Posterior cingulate gyrus (tissue), 11 donors: ENCODE data around the gene WFIKKN2.
"Not testable (repeated sequence)": the region's sequence is repeated elsewhere in the genome, so short reads cannot be mapped to it uniquely, and the experiment has no call there.

ENCODE experiments used
- DNase-seq, 10 donors: peaks; one replicate each; pipeline versions ENCODE4 v3.0.0 to v3.0.0-alpha.2; 2020 to 2021; ENCODE audit warnings: mixed read lengths in 3 of 10
- intact Hi-C: fragments of 100-400 bp; cut with DNase I; formaldehyde crosslinking; loops from one replicate; pipeline ENCODE4 v1.15.1; 2023

Gene WFIKKN2

DNA sequence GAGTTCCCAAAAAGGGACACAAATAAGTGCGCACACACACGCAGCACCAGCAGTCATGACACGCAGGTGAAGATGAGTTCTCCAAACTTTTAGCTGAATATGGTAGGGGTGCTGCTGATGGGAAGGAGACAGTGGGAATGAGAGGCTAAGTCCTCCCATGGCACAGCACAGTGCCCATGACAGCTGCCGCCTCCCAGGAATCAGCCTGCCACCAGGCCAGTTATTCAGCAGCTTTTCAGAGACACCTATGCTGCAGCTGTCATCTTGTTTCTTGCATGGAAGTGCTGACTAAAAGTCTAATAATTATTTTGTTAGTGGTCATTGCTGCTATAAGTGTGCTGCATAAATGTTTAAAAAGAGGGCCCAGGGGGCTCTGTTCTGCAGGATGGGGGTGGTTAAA is 12.2 kb downstream of the WFIKKN2 start:
- DNase-seq = no peak
- intact Hi-C loops = no loop called here

GRCh38 chr17:50848039-50848438 is 12.7 kb downstream of the WFIKKN2 start:
- DNase-seq = no peak
- intact Hi-C loops = no loop called here

DNA sequence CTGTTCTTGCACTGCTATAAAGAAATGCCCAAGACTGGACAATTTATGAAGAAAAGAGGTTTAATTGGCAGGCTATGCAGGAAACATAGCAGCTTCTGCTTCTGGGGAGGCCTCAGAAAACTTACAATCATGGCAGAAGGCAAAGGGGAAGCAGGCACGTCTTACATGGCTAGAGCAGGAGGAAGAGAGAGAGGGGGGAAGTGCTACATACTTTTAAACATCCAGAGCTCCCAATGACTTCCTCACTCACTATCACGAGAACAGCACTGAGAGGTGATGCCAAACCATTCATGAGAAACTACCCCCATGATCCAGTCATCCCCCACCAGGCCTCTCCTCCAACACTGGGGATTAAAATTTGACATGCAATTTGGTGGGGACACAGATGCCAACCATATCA is 13.3 kb downstream of the WFIKKN2 start:
- DNase-seq = no peak
- intact Hi-C loops = no loop called here

DNA sequence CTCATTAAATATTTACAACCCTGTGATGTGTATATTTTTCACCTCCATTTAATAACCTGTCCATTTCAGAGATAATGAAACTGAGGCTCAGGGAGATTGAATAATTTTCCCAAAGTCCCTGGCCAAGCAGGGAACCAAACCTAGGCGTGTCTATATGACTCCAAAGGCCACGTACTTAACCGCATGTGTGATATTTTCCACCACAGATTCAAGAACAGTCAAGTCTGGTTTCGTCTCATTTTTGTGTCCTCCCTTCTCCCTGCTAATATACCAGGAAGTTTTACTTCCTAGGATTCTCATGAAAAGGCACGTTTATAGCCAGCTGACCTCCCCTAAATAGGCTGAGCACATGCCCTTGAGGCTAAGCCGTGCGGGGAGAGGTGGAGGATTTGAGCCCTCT is 15.3 kb downstream of the WFIKKN2 start:
- no peak for DNase-seq
- intact Hi-C loops = loop anchor here (10.0 kb wide), 1 partner anchor 304 kb away; the partner anchor contains the start of gene NME1

- intact Hi-C loops = loop anchor here (10.0 kb wide), 1 partner anchor 302 kb away; the partner anchor contains the start of gene NME1
- no peak for DNase-seq
These were observed 17.7 kb downstream of the WFIKKN2 start for GRCh38 chr17:50853015-50853615.

- DNase-seq = no peak
- intact Hi-C loops = loop anchor here (10.0 kb wide), 1 partner anchor 301 kb away; the partner anchor contains the start of gene NME1
These were observed 18.4 kb downstream of the WFIKKN2 start for GRCh38 chr17:50853781-50854180.

- intact Hi-C loops = loop anchor here (10.0 kb wide), 1 partner anchor 299 kb away; the partner anchor contains the start of gene NME1
- DNase-seq = no peak
These were observed 20.4 kb downstream of the WFIKKN2 start for GRCh38 chr17:50855708-50856330.

GRCh38 chr17:50856431-50856830 is 21.0 kb downstream of the WFIKKN2 start:
- DNase-seq = no peak
- intact Hi-C loops = loop anchor here (10.0 kb wide), 1 partner anchor 298 kb away; the partner anchor contains the start of gene NME1

DNA sequence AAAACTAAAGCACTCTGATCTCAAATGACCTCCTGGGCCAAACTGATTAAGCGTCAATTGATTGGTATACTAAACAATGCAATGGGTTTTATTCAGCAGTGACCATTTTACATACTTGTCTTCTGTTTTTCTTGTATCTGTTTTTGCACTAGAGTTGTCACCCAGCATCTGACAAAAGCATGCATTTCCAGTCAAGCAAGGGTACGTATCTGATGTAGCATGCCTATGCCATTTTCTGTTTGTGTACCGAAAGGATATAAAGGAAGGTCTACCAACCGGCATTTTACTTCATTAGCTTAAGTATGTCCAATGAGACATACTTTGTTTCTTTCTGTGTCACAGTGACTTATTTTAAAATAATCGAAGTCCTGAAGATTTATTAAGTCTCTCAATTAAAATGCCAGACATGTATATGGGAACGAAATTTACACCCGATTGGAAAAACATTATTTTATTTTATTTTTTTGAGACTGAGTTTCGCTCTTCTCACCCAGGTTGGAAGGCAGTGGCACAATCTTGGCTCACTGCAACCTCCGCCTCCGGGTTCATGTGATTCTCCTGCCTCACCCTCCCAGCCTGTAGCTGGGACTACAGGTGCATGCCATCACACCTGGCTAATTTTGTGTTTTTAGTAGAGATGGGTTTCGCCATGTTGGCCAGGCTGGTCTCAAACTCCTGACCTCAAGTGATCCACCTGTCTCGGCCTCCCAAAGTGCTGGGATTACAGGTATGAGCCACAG is 23.3 kb downstream of the WFIKKN2 start:
- DNase-seq = no peak
- intact Hi-C loops = loop anchor here (10.0 kb wide), 1 partner anchor 296 kb away; the partner anchor contains the start of gene NME1

DNA sequence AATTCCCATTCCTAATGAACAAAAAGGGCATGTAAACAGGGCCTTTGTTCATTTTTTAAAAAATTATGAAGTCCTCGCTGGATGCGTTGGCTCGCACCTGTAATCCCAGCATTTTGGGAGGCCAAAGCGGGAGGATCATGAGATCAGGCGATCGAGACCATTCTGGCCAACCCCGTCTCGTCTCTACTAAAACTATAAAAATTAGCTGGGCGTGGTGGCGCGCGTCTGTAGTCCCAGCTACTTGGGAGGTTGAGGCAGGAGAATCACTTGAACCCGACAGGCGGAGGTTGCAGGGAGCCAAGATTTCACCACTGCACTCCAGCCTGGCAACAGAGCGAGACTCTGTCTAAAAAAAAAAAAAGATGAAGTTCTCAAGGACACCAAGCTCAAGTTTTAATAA is 24.3 kb downstream of the WFIKKN2 start:
- intact Hi-C loops = loop anchor here (10.0 kb wide), 2 partner anchors 195 to 295 kb away; partner anchors contain the start of gene NME1
- DNase-seq = not testable (repeated sequence)

- no peak for DNase-seq
- intact Hi-C loops = loop anchor here (10.0 kb wide), 1 partner anchor 193 kb away; no protein-coding TSS in a partner anchor
These were observed 25.9 kb downstream of the WFIKKN2 start for GRCh38 chr17:50861334-50861676.

DNA sequence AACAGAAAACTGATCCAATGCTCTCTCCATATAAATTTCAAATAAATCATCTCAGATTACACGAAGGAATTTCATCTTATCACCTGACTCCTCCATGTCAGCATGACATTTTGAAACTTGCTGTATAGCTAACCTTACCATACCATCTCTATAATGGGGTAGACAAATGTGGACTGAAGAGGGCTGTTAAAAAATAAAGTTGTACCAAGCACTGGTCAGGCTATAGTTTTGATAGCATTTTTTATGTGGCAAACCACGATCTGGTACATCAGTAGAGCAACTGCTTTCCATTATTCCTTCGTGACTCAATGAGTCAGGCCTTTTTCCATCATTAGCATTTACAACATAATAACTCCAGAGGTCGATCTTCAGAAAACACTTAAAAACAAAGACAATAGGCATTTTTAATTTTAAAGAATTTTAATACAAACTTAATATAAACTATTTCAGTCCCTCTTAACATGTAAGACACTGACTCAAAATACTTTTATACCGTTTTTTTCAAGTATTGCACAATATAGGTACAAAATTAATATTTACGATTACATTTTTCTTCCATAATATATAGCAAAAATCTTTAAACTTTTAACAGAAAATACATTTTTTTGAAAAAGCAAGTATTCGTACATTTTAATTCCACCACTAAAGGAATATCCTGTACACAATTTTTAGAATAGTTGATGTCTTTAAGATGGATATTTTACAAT is 26.6 kb downstream of the WFIKKN2 start:
- DNase-seq = no peak
- intact Hi-C loops = loop anchor here (10.0 kb wide), 1 partner anchor 193 kb away; no protein-coding TSS in a partner anchor

DNA sequence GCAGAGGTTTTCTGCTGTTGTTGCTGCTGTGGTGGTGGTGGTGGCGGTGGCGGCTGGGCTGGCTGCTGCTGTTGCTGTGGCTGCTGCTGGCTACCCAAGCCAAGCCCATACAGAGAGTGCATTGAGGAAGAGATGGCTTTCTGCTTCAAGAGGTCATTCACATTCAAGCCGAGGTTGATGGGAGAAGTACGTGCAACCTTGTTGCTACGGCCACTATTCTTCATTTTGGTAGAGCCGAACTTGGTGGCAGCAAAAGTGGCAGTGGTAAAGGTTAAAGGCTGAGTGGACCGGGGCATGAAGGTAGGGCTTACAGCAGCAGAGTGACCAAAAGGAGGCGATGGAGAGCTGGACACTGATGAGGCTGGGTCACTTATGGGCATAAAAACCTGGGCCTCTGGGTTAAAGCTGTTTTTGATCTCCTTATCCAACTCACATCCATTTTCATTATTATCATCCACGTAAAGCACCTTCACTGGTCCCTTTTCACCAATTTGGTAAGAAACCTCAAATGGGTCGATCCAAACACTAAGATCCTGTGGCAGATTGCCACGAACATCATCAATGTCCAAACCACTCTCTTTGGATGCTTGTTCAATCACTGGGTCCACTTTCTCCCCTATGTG is 27.9 kb downstream of the WFIKKN2 start:
- DNase-seq = peak in 7 of 10 donors; percentile 46 to 91 (median 68)
- intact Hi-C loops = loop anchor here (1.0 to 10.0 kb wide), 2 partner anchors 87 to 191 kb away; no protein-coding TSS in a partner anchor

DNA sequence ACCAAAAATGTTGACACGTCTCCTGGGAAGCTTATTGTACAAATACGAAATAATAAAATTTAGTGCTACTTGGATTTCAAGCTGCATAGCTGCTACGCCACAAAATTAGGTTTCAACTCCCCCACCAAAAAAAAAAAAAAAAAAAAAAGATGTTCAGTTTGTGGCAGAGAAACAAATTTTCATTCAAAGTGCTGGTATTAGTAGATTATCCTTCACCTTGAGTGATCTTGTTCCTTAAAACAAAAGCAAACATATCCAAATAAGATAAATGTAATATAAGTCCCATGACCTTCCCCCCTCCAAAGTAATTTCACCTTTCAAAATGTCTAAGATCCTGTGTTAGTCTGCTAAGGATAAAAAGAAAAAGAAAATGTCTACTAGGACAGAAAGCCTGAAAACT is 28.5 kb downstream of the WFIKKN2 start:
- intact Hi-C loops = loop anchor here (1.0 to 10.0 kb wide), 2 partner anchors 86 to 191 kb away; no protein-coding TSS in a partner anchor
- no peak for DNase-seq

DNA sequence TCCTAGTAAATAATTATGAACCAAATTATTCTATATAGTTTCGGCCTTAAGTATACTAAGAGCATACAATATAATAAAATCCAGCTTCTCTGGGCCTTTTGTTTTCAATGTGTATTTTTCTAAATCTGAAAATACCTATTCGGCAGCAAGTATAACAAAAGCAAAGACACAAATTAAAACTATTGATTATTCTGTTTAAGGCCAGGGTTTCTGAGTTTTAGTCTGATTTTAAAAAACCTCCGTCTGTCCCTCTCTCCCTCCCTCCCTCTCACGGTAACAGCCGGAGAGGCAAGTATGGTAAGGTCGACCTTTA is 29.3 kb downstream of the WFIKKN2 start:
- intact Hi-C loops = loop anchor here (5.0 to 10.0 kb wide), 2 partner anchors 68 to 190 kb away; no protein-coding TSS in a partner anchor
- DNase-seq = no peak

- peak in 9 of 10 donors; percentile 38 to 93 (median 60) for DNase-seq
- intact Hi-C loops = loop anchor here (5.0 to 10.0 kb wide), 2 partner anchors 67 to 190 kb away; no protein-coding TSS in a partner anchor
These were observed 29.9 kb downstream of the WFIKKN2 start for GRCh38 chr17:50865060-50865867.

GRCh38 chr17:50865868-50866260 is 30.5 kb downstream of the WFIKKN2 start:
- DNase-seq = no peak
- intact Hi-C loops = loop anchor here (2.0 to 10.0 kb wide), 3 partner anchors 53 to 189 kb away; no protein-coding TSS in a partner anchor

DNA sequence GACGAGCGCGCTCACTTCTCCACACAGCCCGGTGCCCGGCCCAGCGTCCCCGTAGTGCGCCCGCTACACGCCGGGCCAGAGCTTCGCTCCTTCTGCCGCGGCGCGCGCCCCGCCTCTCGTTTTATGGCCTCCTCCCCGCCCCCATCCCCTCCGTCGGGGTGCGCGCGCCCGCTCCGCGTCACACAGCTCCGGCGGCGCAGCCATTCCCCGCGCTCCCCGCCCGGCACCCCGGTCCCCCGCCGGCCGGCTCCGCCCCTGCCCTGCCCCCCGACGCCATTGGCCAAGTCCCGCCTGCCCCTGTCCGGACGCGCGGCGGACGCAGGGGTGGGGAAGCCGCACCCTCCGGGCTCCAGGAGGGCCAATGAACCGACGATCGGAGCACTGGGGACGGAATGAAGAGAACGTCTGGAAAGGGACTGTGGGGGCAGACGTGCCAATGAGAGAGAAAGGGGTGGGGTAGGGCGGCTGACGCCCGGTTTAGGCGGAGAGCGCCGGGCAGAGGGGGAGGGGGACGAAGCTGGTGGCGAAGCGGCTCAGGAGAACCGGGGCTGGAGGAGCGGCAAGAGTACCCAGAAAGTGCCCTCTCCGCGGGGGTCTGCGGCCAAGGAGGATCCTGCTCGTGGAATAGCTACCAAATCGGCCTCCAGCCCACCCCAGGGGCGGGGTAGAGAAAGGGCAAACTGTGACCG is 31.0 kb downstream of the WFIKKN2 start, which contains the start of gene TOB1:
TSS of gene TOB1 (minus strand) at position 94 of the 689 bp plus-strand sequence. CDS start 2,337 bp downstream, outside the sequence.
- DNase-seq = peak; percentile 94 to 100 (median 98)
- intact Hi-C loops = loop anchor here (2.0 to 10.0 kb wide), 3 partner anchors 52 to 188 kb away; no protein-coding TSS in a partner anchor
